ENCODE results near the gene MARCHF2. TPM values are rescaled to one million over a fixed set of nuclear protein-coding genes. Genes with fewer than 3 reads are reported as not detected.

MARCHF2 gene
- total and polyA plus RNA-seq, 12 donors, result 49.2 to 104 (median 84.5) TPM

GRCh38 chr19:8483165-8483564 is 70.1 kb downstream of the MARCHF2 start:
- ATAC-seq (no peak), DNase-seq (no peak)
- Histone ChIP-seq H3K36me3 (peaks cover 0 to 97% (median 48%) of the 10 kb centered on the region in 9 donors), H3K27me3 (no peaks in the 10 kb centered on the region), H3K4me1 (peaks cover 11 to 65% (median 38%) of the 10 kb centered on the region in 9 donors), H3K9me3 (no peaks in the 10 kb centered on the region), H3K4me3 (no peak overlapping the region), H3K27ac (no peak overlapping the region)
- intact Hi-C loops (cut with DNase I), result no loop called here
- 89 to 93% methylated on average over 8 of the region's 8 CpGs for WGBS, 2 donors
- TF ChIP-seq, protein P1, sequence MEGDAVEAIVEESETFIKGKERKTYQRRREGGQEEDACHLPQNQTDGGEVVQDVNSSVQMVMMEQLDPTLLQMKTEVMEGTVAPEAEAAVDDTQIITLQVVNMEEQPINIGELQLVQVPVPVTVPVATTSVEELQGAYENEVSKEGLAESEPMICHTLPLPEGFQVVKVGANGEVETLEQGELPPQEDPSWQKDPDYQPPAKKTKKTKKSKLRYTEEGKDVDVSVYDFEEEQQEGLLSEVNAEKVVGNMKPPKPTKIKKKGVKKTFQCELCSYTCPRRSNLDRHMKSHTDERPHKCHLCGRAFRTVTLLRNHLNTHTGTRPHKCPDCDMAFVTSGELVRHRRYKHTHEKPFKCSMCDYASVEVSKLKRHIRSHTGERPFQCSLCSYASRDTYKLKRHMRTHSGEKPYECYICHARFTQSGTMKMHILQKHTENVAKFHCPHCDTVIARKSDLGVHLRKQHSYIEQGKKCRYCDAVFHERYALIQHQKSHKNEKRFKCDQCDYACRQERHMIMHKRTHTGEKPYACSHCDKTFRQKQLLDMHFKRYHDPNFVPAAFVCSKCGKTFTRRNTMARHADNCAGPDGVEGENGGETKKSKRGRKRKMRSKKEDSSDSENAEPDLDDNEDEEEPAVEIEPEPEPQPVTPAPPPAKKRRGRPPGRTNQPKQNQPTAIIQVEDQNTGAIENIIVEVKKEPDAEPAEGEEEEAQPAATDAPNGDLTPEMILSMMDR (IDR thresholded peaks at IDR 0.05), result no peak

DNA sequence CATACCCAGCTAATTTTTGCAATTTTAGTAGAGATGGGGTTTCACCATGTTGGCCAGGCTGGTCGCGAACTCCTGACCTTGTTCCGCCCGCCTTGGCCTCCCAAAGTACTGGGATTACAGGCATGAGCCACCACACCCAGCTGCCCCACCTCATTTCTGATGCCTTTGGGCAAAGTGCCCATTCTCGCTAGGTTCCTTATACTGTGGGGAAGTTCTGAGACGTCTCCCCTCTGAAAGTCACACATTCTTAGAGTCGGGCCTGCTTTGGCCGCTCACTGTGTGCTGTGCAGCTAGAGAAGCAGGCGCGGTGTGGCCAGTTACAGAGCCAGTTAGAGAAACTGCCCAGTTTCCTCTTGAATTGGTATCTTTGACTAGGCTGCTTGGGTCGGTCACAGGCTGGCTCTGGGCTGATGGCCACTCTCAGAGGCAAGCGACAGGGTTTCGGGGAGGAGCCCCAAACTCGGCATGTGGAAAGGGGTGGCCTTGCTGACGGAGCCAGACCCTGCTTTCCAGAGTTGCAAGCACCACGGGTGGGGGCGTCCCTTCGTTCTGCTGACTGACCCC is 71.3 kb downstream of the MARCHF2 start:
- Histone ChIP-seq H3K4me3 (no peak overlapping the region), H3K27me3 (no peaks in the 10 kb centered on the region), H3K27ac (peak overlapping the region in 1 of 10 donors; percentile 70), H3K36me3 (peaks cover 0 to 97% (median 53%) of the 10 kb centered on the region in 9 donors), H3K4me1 (peaks cover 8 to 71% (median 33%) of the 10 kb centered on the region in 9 donors), H3K9me3 (no peaks in the 10 kb centered on the region)
- intact Hi-C loops (cut with DNase I), result no loop called here
- TF ChIP-seq, protein P1 (IDR thresholded peaks at IDR 0.05), result no peak
- WGBS, 2 donors, result 85 to 90% methylated on average over 18 of the region's 18 CpGs
- DNase-seq, result peak in 1 of 2 donors; percentile 33
- ATAC-seq, result peak in 2 of 8 donors; percentile 6 to 25

- Histone ChIP-seq H3K4me3 (no peak overlapping the region), H3K27ac (peak overlapping the region in 1 of 10 donors; percentile 90), H3K9me3 (no peaks in the 10 kb centered on the region), H3K27me3 (no peaks in the 10 kb centered on the region), H3K36me3 (peaks cover 0 to 99% (median 53%) of the 10 kb centered on the region in 9 donors), H3K4me1 (peaks cover 8 to 72% (median 25%) of the 10 kb centered on the region in 9 donors)
- TF ChIP-seq, protein P1 (IDR thresholded peaks at IDR 0.05), result no peak
- WGBS, 2 donors, result 98% methylated on average over 62 of the region's 62 CpGs
- DNase-seq (no peak), ATAC-seq (peak in 1 of 8 donors; percentile 14)
- intact Hi-C loops (cut with DNase I), result no loop called here
Observed at GRCh38 chr19:8485561-8486371, 72.7 kb downstream of the MARCHF2 start.

- H3K36me3 ChIP-seq, result peaks cover 0 to 92% (median 53%) of the 10 kb centered on the region in 9 donors
- H3K27me3 ChIP-seq, result no peaks in the 10 kb centered on the region
- peaks cover under 1 to 64% (median 16%) of the 10 kb centered on the region in 9 donors for H3K4me1 ChIP-seq
- DNase-seq (no peak), ATAC-seq (no peak)
- TF ChIP-seq, protein P1 (IDR thresholded peaks at IDR 0.05), result no peak
- intact Hi-C loops (cut with DNase I), result no loop called here
- H3K27ac ChIP-seq, result peak overlapping the region in 1 of 10 donors; percentile 90
- no peak overlapping the region for H3K4me3 ChIP-seq
- no peaks in the 10 kb centered on the region for H3K9me3 ChIP-seq
- WGBS, 2 donors, result 88 to 91% methylated on average over 16 of the region's 16 CpGs
Observed at GRCh38 chr19:8486661-8487136, 73.6 kb downstream of the MARCHF2 start.

All from heart right ventricle (tissue), 16 donors.